K562 (cell line): ENCODE results near the gene HEXIM2. TPM values are rescaled to one million over a fixed set of nuclear protein-coding genes. Genes with fewer than 3 reads are reported as not detected.

Experiments used
- E2F1 ChIP-seq: sonication (generic); formaldehyde crosslinking; IDR thresholded peaks from 2 replicates; pipeline ENCODE4 v1.8.1; 2023; ENCODE audit warnings: mild to moderate bottlenecking, missing genetic modification reagents, moderate library complexity
- E2F6 ChIP-seq, 2 experiments: IDR thresholded peaks; 2 replicates each; pipeline ENCODE4 v1.6.1; 2011; ENCODE audit warnings: borderline replicate concordance in 1 of 2, control low read depth in 1 of 2, low read depth in 1 of 2, low read length in 1 of 2, mild to moderate bottlenecking in 1 of 2, mixed read lengths in 1 of 2, moderate library complexity in 1 of 2; ENCODE audit not compliant: insufficient read depth in 1 of 2, insufficient read length in 1 of 2, poor library complexity in 1 of 2, severe bottlenecking in 1 of 2; ENCODE audit errors: extremely low read depth in 1 of 2
- HMGN3 ChIP-seq: IDR thresholded peaks from 2 replicates; pipeline ENCODE4 v1.6.1; 2011; ENCODE audit warnings: borderline replicate concordance, low read depth, mild to moderate bottlenecking, mixed read lengths, low read length; ENCODE audit not compliant: insufficient read length; ENCODE audit errors: extremely low read depth
- IRF2 ChIP-seq: sonication (generic); formaldehyde crosslinking; IDR thresholded peaks from 2 replicates; pipeline ENCODE4 v1.8.1; 2022; ENCODE audit warnings: mild to moderate bottlenecking, missing genetic modification reagents
- KLF1 ChIP-seq: fragments of 450-650 bp; IDR thresholded peaks from 2 replicates; pipeline ENCODE4 v1.6.1; 2016; ENCODE audit warnings: missing genetic modification characterization, missing compliant biosample characterization
- PATZ1 ChIP-seq: fragments of 250-450 bp; sonication (Bioruptor Pico); IDR thresholded peaks from 2 replicates; pipeline ENCODE4 v1.5.0; 2020; ENCODE audit warnings: mild to moderate bottlenecking, borderline replicate concordance
- RBM17 ChIP-seq: fragments of 200-400 bp; formaldehyde crosslinking; IDR thresholded peaks from 2 replicates; pipeline ENCODE4 v1.6.1; 2017; ENCODE audit warnings: low read depth, mild to moderate bottlenecking, low read length, borderline replicate concordance
- RNF2 ChIP-seq: sonication (generic); IDR thresholded peaks from 2 replicates; pipeline ENCODE4 v1.6.1; 2016
- SIN3B ChIP-seq: fragments of 450-650 bp; IDR thresholded peaks from 2 replicates; pipeline ENCODE4 v1.6.1; 2017; ENCODE audit warnings: low read depth, mild to moderate bottlenecking, moderate library complexity
- SMARCA4 ChIP-seq: fragments of 450-650 bp; IDR thresholded peaks from 2 replicates; pipeline ENCODE4 v1.6.1; 2016
- SMARCC2 ChIP-seq: fragments of 450-650 bp; IDR thresholded peaks from 2 replicates; pipeline ENCODE4 v1.6.1; 2017; ENCODE audit warnings: antibody characterized with exemption, moderate library complexity, mild to moderate bottlenecking, low read depth
- TFAP4 ChIP-seq: sonication (generic); formaldehyde crosslinking; IDR thresholded peaks from 2 replicates; pipeline ENCODE4 v1.8.0; 2022; ENCODE audit warnings: missing genetic modification reagents, mild to moderate bottlenecking, moderate library complexity, borderline replicate concordance
- TGIF2 ChIP-seq: sonication (generic); formaldehyde crosslinking; IDR thresholded peaks from 2 replicates; pipeline ENCODE4 v1.8.1; 2022; ENCODE audit warnings: mild to moderate bottlenecking, missing genetic modification reagents, moderate library complexity
- ZNF449 ChIP-seq: fragments of 250-450 bp; sonication (Bioruptor Pico); IDR thresholded peaks from 2 replicates; pipeline ENCODE4 v1.8.0; 2022; ENCODE audit warnings: moderate library complexity, mild to moderate bottlenecking, inconsistent platforms
- ZNF639 ChIP-seq, 2 experiments: fragments of 200-800 bp in 1 of 2; sonication (Bioruptor generic) in 1 of 2; sonication (generic) in 1 of 2; formaldehyde crosslinking in 1 of 2; IDR thresholded peaks in 1 of 2; conservative IDR thresholded peaks in 1 of 2; 2 replicates each; pipeline versions ENCODE4 v1.5.0 to v1.6.1; 2016 to 2020; ENCODE audit warnings: missing compliant biosample characterization in 1 of 2, missing genetic modification characterization in 1 of 2, missing genetic modification reagents in 1 of 2
- ZNF668 ChIP-seq: fragments of 250-450 bp; sonication (Bioruptor Pico); IDR thresholded peaks from 2 replicates; pipeline ENCODE4 v1.8.0; 2022; ENCODE audit warnings: mild to moderate bottlenecking, inconsistent platforms
- polyA plus RNA-seq, 8 experiments: library from polyadenylated mRNA; depleted of rRNA in 4 of 8; stranded (reverse) in 5 of 8; unstranded in 3 of 8; fragments of >200 nt; fragmentation: Nextera tagmentation in 2 of 8; fragmentation: Illumina TruSeq in 1 of 8; extraction: Ambion mirVana in 2 of 8; extraction: Trizol in 1 of 8; gene quantifications; 2 replicates each; pipeline versions ENCODE4 v1.2.1 to v1.2.3, GENCODE V29; 2011 to 2014; ENCODE audit warnings: inconsistent platforms in 1 of 8, missing spikeins in 1 of 8
- total RNA-seq, 7 experiments: library from RNA; depleted of rRNA in 6 of 7; stranded (reverse); fragments of >200 nt in 6 of 7; fragmentation: Illumina TruSeq in 2 of 7; extraction: Trizol in 2 of 7; gene quantifications; 2 replicates each; pipeline versions ENCODE4 v1.2.1 to v1.2.3, GENCODE V29; 2011 to 2021; ENCODE audit warnings: low replicate concordance in 1 of 7

Gene HEXIM2
- total and polyA plus RNA-seq, 9 of the 15 experiments (the other 6 are each of a cell fraction or from before 2014, with no cell fraction given) = 0.69 to 3.4 (median 1.1) TPM; not detected in 2

- TF ChIP-seq SIN3B (no peak), ZNF449 (CRISPR knock-in tag) (no peak), E2F1 (CRISPR knock-in tag) (no peak), HMGN3 (peak; percentile 63), KLF1 (tag) (peak; percentile 11; the same call in 1 of the 2 replicates), IRF2 (no peak), ZNF668 (CRISPR knock-in tag) (no peak), ZNF639 (CRISPR knock-in tag; conservative IDR thresholded peaks at IDR 0.05 in 1 of 2, IDR thresholded peaks at IDR 0.05 in 1 of 2) (0 out of 4 replicates have a peak, but pooled peaks of 1 of the 2 experiments have one; percentile 5), E2F6 (IDR thresholded peaks at IDR 0.05; ENCODE audit: borderline replicate concordance in 1 of 2, extremely low read depth in 1 of 2, insufficient read depth in 1 of 2, insufficient read length in 1 of 2, low read depth in 1 of 2, low read length in 1 of 2, poor library complexity in 1 of 2, severe bottlenecking in 1 of 2) (peak; percentile 2 to 35), PATZ1 (CRISPR knock-in tag) (0 out of 2 replicates have a peak, but pooled peaks have one; percentile 28), SMARCC2 (0 out of 2 replicates have a peak, but pooled peaks have one; percentile 41), TFAP4 (CRISPR knock-in tag) (peak; percentile 97), SMARCA4 (0 out of 2 replicates have a peak, but pooled peaks have one; percentile 18), RNF2 (peak; percentile 47; the same call in 1 of the 2 replicates), TGIF2 (CRISPR knock-in tag) (0 out of 2 replicates have a peak, but pooled peaks have one; percentile 7), RBM17 (no peak)
Measured at GRCh38 chr17:45160447-45161287, 1.0 kb upstream of the HEXIM2 start (continued).
